H1 (cell line): ENCODE data around the gene NPTXR. TPM values are rescaled to one million over a fixed set of nuclear protein-coding genes. Genes with fewer than 3 reads are reported as not detected.

Experiments used
- CTCF ChIA-PET: fragments of 300-600 bp; sonication (Branson Sonifier 250); formaldehyde crosslinking; loops from one replicate; lab custom pipeline; 2021; ENCODE audit not compliant: partially characterized antibody; lab: Charles Lee
- POLR2A ChIA-PET: fragments of 300-600 bp; sonication (Branson Sonifier 250); formaldehyde crosslinking; loops from one replicate; lab custom pipeline; 2021; ENCODE audit warnings: inconsistent platforms; ENCODE audit not compliant: partially characterized antibody; lab: Charles Lee
- DNase-seq, 2 experiments: peaks; one replicate each; pipeline versions ENCODE4 v3.0.0 to v3.0.0-alpha.2; 2010 to 2022; ENCODE audit warnings: low spot score in 2 of 2, low read depth in 1 of 2, mixed read lengths in 1 of 2
- FAIRE-seq: peaks from 2 replicates; lab custom pipeline; 2011; peaks lifted over from hg19 to GRCh38; lab: Jason Lieb, UNC
- H2AFZ ChIP-seq: 2 replicates; pipeline ENCODE4 v1.8.1; 2012; ENCODE audit warnings: low read length, inconsistent platforms
- H2AK5ac ChIP-seq: 2 replicates; pipeline ENCODE4 v1.6.1; 2013; ENCODE audit warnings: low read depth, low read length
- H2BK120ac ChIP-seq: replicated peaks from 2 replicates; pipeline ENCODE3; 2013; ENCODE audit warnings: low read depth, low read length, inconsistent platforms
- H2BK12ac ChIP-seq: 2 replicates; pipeline ENCODE4 v1.6.1; 2013; ENCODE audit warnings: low read depth, low read length
- H2BK15ac ChIP-seq: 2 replicates; pipeline ENCODE4 v1.6.1; 2013; ENCODE audit warnings: low read length
- H2BK20ac ChIP-seq: 2 replicates; pipeline ENCODE4 v1.6.1; 2013; ENCODE audit warnings: low read length
- H2BK5ac ChIP-seq: 2 replicates; pipeline ENCODE4 v1.6.1; 2013; ENCODE audit warnings: low read depth, low read length
- H3K14ac ChIP-seq: 2 replicates; pipeline ENCODE4 v1.6.1; 2013; ENCODE audit warnings: inconsistent platforms; ENCODE audit not compliant: insufficient read length
- H3K18ac ChIP-seq: 2 replicates; pipeline ENCODE4 v1.6.1; 2013; ENCODE audit warnings: low read length; ENCODE audit errors: extremely low read depth
- H3K23ac ChIP-seq: 2 replicates; pipeline ENCODE4 v1.6.1; 2013; ENCODE audit warnings: inconsistent platforms; ENCODE audit not compliant: insufficient read length
- H3K23me2 ChIP-seq: 2 replicates; pipeline ENCODE4 v1.6.1; 2013; ENCODE audit warnings: low read depth, low read length
- H3K27ac ChIP-seq: 2 replicates; pipeline ENCODE4 v1.6.1; 2011; ENCODE audit warnings: low read depth, low read length, inconsistent platforms
- H3K27me3 ChIP-seq, 4 experiments: replicated peaks in 1 of 4; 1 replicate in 1 of 4; 2 replicates in 3 of 4; pipeline versions ENCODE4 v1.6.1 to v1.8.1; 2011 to 2013; ENCODE audit warnings: low read length in 3 of 4, mild to moderate bottlenecking in 3 of 4, inconsistent platforms in 2 of 4, mixed read lengths in 2 of 4, moderate library complexity in 1 of 4; ENCODE audit not compliant: control insufficient read depth in 3 of 4, insufficient read depth in 3 of 4; ENCODE audit errors: extremely low read depth in 1 of 4
- H3K36me3 ChIP-seq, 4 experiments: 2 replicates each; pipeline versions ENCODE4 v1.6.1 to v1.8.1; 2011 to 2013; ENCODE audit warnings: mild to moderate bottlenecking in 4 of 4, low read length in 3 of 4, moderate library complexity in 2 of 4, control low read depth in 1 of 4, inconsistent platforms in 1 of 4; ENCODE audit not compliant: insufficient read depth in 4 of 4, control insufficient read depth in 2 of 4
- H3K4ac ChIP-seq: replicated peaks from 2 replicates; pipeline ENCODE3; 2013; ENCODE audit warnings: low read length, low read depth, mixed read lengths, inconsistent platforms; ENCODE audit not compliant: insufficient read length
- H3K4me1 ChIP-seq, 4 experiments: replicated peaks in 1 of 4; 1 replicate in 1 of 4; 2 replicates in 3 of 4; pipeline versions ENCODE4 v1.6.1 to v1.8.1; 2011 to 2013; ENCODE audit warnings: low read length in 3 of 4, inconsistent platforms in 2 of 4, mixed read lengths in 1 of 4; ENCODE audit not compliant: insufficient read depth in 4 of 4, control insufficient read depth in 3 of 4
- H3K4me2 ChIP-seq, 2 experiments: 2 replicates each; pipeline versions ENCODE4 v1.6.1 to v1.8.1; 2011 to 2013; ENCODE audit warnings: low read depth in 2 of 2, low read length in 2 of 2, control low read depth in 1 of 2, inconsistent platforms in 1 of 2, mild to moderate bottlenecking in 1 of 2; ENCODE audit not compliant: insufficient read depth in 1 of 2
- H3K4me3 ChIP-seq, 4 experiments: fragments of 200-600, 300-600 bp in 1 of 4; sonication (generic), shearing (Covaris generic), sonication (Bioruptor Twin) in 1 of 4; 2 replicates each; pipeline versions ENCODE4 v1.5.1 to v1.8.1; 2011 to 2016; ENCODE audit warnings: low read length in 4 of 4, low read depth in 3 of 4, control low read depth in 2 of 4, inconsistent platforms in 2 of 4, mild to moderate bottlenecking in 2 of 4, mixed read lengths in 1 of 4, moderate library complexity in 1 of 4; ENCODE audit not compliant: insufficient read depth in 2 of 4; ENCODE audit errors: extremely low read depth in 1 of 4
- H3K56ac ChIP-seq: replicated peaks from 2 replicates; pipeline ENCODE3; 2013; ENCODE audit warnings: low read depth, mild to moderate bottlenecking, mixed read lengths, low read length, inconsistent platforms; ENCODE audit not compliant: insufficient read length
- H3K79me1 ChIP-seq: 2 replicates; pipeline ENCODE4 v1.6.1; 2013; ENCODE audit warnings: low read depth, low read length, control low read depth
- H3K79me2 ChIP-seq, 2 experiments: 2 replicates each; pipeline versions ENCODE4 v1.6.1 to v1.8.1; 2012 to 2013; ENCODE audit warnings: low read length in 2 of 2, mild to moderate bottlenecking in 2 of 2, inconsistent platforms in 1 of 2; ENCODE audit not compliant: insufficient read depth in 2 of 2, control insufficient read depth in 1 of 2
- H3K9ac ChIP-seq, 4 experiments: replicated peaks in 1 of 4; 1 replicate in 1 of 4; 2 replicates in 3 of 4; pipeline versions ENCODE4 v1.6.1 to v1.8.1; 2011 to 2013; ENCODE audit warnings: low read depth in 3 of 4, low read length in 3 of 4, control low read depth in 2 of 4, mild to moderate bottlenecking in 2 of 4, moderate library complexity in 2 of 4, inconsistent platforms in 1 of 4; ENCODE audit errors: extremely low read depth in 1 of 4
- H3K9me3 ChIP-seq, 2 experiments: 2 replicates each; pipeline versions ENCODE4 v1.6.1 to v1.8.1; 2012 to 2013; ENCODE audit warnings: mild to moderate bottlenecking in 2 of 2, moderate library complexity in 2 of 2, control low read depth in 1 of 2, inconsistent platforms in 1 of 2, low read depth in 1 of 2, low read length in 1 of 2, mixed read lengths in 1 of 2; ENCODE audit not compliant: insufficient read depth in 2 of 2
- H4K20me1 ChIP-seq, 2 experiments: replicated peaks in 1 of 2; 2 replicates each; pipeline versions ENCODE3 to v1.8.1; 2011 to 2013; ENCODE audit warnings: inconsistent platforms in 2 of 2, low read length in 2 of 2, mild to moderate bottlenecking in 1 of 2; ENCODE audit not compliant: insufficient read depth in 2 of 2, control insufficient read depth in 1 of 2
- H4K5ac ChIP-seq: 2 replicates; pipeline ENCODE4 v1.6.1; 2013; ENCODE audit warnings: low read length, low read depth, mixed read lengths, inconsistent platforms; ENCODE audit not compliant: insufficient read length
- H4K8ac ChIP-seq: 2 replicates; pipeline ENCODE4 v1.8.0; 2013; ENCODE audit warnings: mild to moderate bottlenecking, moderate library complexity, low read length, inconsistent platforms; ENCODE audit not compliant: insufficient read depth; ENCODE audit errors: extremely low read depth
- H4K91ac ChIP-seq: replicated peaks from 2 replicates; pipeline ENCODE3; 2013; ENCODE audit warnings: low read length, mixed read lengths, inconsistent platforms; ENCODE audit not compliant: insufficient read length
- CREB1 ChIP-seq: IDR thresholded peaks from 2 replicates; pipeline ENCODE4 v1.6.1; 2012; ENCODE audit warnings: inconsistent platforms
- RXRA ChIP-seq: IDR thresholded peaks from 2 replicates; pipeline ENCODE4 v1.6.1; 2011; ENCODE audit warnings: low read depth, mild to moderate bottlenecking, low read length, moderate library complexity; ENCODE audit not compliant: insufficient read depth
- SAP30 ChIP-seq: fragments of 300-600 bp; sonication (generic); IDR thresholded peaks from 2 replicates; pipeline ENCODE4 v1.7.1; 2012; ENCODE audit warnings: low read length, moderate library complexity, mild to moderate bottlenecking, inconsistent platforms; ENCODE audit not compliant: insufficient read depth, insufficient replicate concordance
- SP1 ChIP-seq: IDR thresholded peaks from 2 replicates; pipeline ENCODE4 v1.6.1; 2011; ENCODE audit warnings: low read depth, low read length
- SUZ12 ChIP-seq: fragments of 200-600 bp; sonication (generic); IDR thresholded peaks from 2 replicates; pipeline ENCODE4 v1.6.1; 2012; ENCODE audit warnings: mild to moderate bottlenecking, inconsistent platforms, low read length, moderate library complexity, mixed read lengths
- WGBS, 2 experiments: shearing (Covaris generic) in 1 of 2; methylation state at CpG; one replicate each; pipeline versions ENCODE4 v1.1.6 to v1.1.7; 2013 to 2015; ENCODE audit warnings: low lambda C conversion rate in 2 of 2, mixed read lengths in 2 of 2, inconsistent platforms in 1 of 2, low coverage in 1 of 2, missing lambda C conversion rate in 1 of 2; ENCODE audit not compliant: insufficient replicate concordance in 2 of 2, insufficient coverage in 1 of 2, insufficient read length in 1 of 2; ENCODE audit errors: extremely low coverage in 1 of 2, missing lambda C conversion rate in 1 of 2; 5-methylcytosine and 5-hydroxymethylcytosine counted together
- polyA plus RNA-seq, 7 experiments: library from polyadenylated mRNA; depleted of rRNA in 3 of 7; stranded (reverse) in 5 of 7; unstranded in 2 of 7; fragments of >200 nt in 5 of 7; fragments of 200-250 nt in 2 of 7; gene quantifications; 1 replicate in 5 of 7; 2 replicates in 1 of 7; 4 replicates in 1 of 7; pipeline versions ENCODE4 v1.2.1 to v1.2.3, GENCODE V29; 2011 to 2013; ENCODE audit warnings: missing spikeins in 2 of 7, mixed read lengths in 2 of 7
- total RNA-seq: library from RNA; stranded (reverse); fragmentation: NEBNext Ultra II Directional; extraction: Animal tissue kit (Norgen Biotek cat#: 25700); gene quantifications from 2 replicates; pipeline ENCODE4 v1.2.1, GENCODE V29; 2021

NPTXR gene
- total and polyA plus RNA-seq, 2 of the 8 experiments (the other 6 are each of a cell fraction or from before 2014, with no cell fraction given) = 3.7 to 6.4 TPM

DNA sequence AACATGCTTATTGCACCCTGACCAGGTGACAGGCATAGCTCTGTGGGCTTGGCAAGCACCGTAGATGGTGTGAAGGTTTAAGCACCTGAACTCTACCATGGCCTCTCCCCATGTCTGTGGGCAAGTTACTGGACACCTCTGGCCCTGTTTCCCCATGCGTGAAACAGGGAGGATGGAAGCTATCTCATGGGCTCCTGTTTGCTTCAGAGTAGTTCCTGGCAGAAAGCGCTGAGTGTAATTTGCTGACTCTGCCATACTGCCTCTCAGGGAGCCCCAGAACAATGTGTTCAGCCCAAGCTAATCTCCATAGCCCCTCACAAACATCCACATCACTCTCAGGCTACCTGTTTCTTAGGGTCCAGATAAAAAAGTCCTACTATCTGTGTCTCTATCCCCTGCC lies 25.8 kb upstream of the NPTXR start:
- Histone ChIP-seq H2BK5ac (no peak overlapping the region), H3K14ac (no peak overlapping the region), H3K9me3 (no peaks in the 10 kb centered on the region), H3K36me3 (peaks cover 0 to 24% (median 13%) of the 10 kb centered on the region in 4 experiments; a peak in 3 of 8 replicates), H3K79me2 (peaks cover 0 to 9% of the 10 kb centered on the region in 2 experiments; a peak in 2 of 4 replicates), H2BK20ac (no peak overlapping the region), H3K4ac (no peak overlapping the region), H4K20me1 (peaks cover 11 to 17% of the 10 kb centered on the region in 2 experiments), H2AK5ac (no peak overlapping the region), H3K27ac (no peak overlapping the region), H3K18ac (no peak overlapping the region), H3K23ac (no peak overlapping the region), H3K23me2 (peaks cover 9% of the 10 kb centered on the region; the same call in 1 of the 2 replicates), H4K5ac (no peak overlapping the region), H3K9ac (no peak overlapping the region), H2BK15ac (no peak overlapping the region), H2AFZ (no peak overlapping the region), H2BK120ac (no peak overlapping the region), H4K8ac (no peak overlapping the region), H3K56ac (no peak overlapping the region), H3K4me1 (peaks cover 5 to 20% (median 13%) of the 10 kb centered on the region in 4 experiments), H4K91ac (no peak overlapping the region), H3K4me3 (no peak overlapping the region), H3K27me3 (no peaks in the 10 kb centered on the region; a peak in 1 of 7 replicates), H3K4me2 (no peak overlapping the region), H2BK12ac (no peak overlapping the region)
- FAIRE-seq = no peak
- CTCF ChIA-PET = interaction anchor here (0.6 to 8.1 kb wide), 63 partner anchors 9 to 561 kb away, joined by 3 to 79 read pairs (median 4); partner anchors contain the start of genes APOBEC3B and NPTXR
- WGBS, 2 experiments = 91% methylated on average over 3 of the region's 3 CpGs; no CpG with 5 or more reads in 1 of the 2 experiments
- POLR2A ChIA-PET = interaction anchor here (0.6 to 1.4 kb wide), 7 partner anchors 11 to 589 kb away, joined by 3 to 5 read pairs (median 3); partner anchors contain the start of gene APOBEC3D
- DNase-seq = no peak
- no peak for TF ChIP-seq RXRA
- TF ChIP-seq SAP30 = no peak
- no peak for TF ChIP-seq SUZ12
- no peak for TF ChIP-seq SP1
- TF ChIP-seq CREB1 = no peak
- TF ChIP-seq, all 59 proteins: peak for 0
- H3K79me1 ChIP-seq = peaks cover 7% of the 10 kb centered on the region
